ENCODE measurements around the gene GPN3. TPM values are rescaled to one million over a fixed set of nuclear protein-coding genes. Genes with fewer than 3 reads are reported as not detected.
"Not testable (repeated sequence)": the region's sequence is repeated elsewhere in the genome, so short reads cannot be mapped to it uniquely, and the experiment has no call there.

The GPN3 gene
- total RNA-seq, 1 experiment from 2014 or later = 32.8 TPM

GRCh38 chr12:110501752-110502738 lies 34.0 kb upstream of the GPN3 start, which contains the start of the genes RAD9B and VPS29:
Gene RAD9B, plus strand, starts transcription at chr12:110502331. Its CDS starts 7 bp downstream, at chr12:110502338.
Gene VPS29, minus strand, starts transcription at chr12:110502111. Its CDS starts 60 bp downstream, at chr12:110502051.
- Histone ChIP-seq H3K36me3 (ENCODE audit: insufficient read depth, low read length) (peaks cover 14% of the 10 kb centered on the region; the same call in 1 of the 2 replicates), H3K9me2 (replicated peaks; ENCODE audit: insufficient read depth, low read length) (no peaks in the 10 kb centered on the region), H3K79me2 (ENCODE audit: low read length) (peaks cover 46% of the 10 kb centered on the region), H3K27ac (ENCODE audit: low read length) (peak within 1 kb of the TSS; percentile 66), H3K9ac (ENCODE audit: low read length) (peak within 1 kb of the TSS; percentile 92), H3K9me3 (ENCODE audit: low read length) (no peaks in the 10 kb centered on the region), H3K4me2 (ENCODE audit: low read depth, low read length, poor library complexity, severe bottlenecking) (peak within 1 kb of the TSS; percentile 77), H3K4me3 (ENCODE audit: low read length) (peak within 1 kb of the TSS; percentile 95), H2AFZ (ENCODE audit: low read length) (peak within 1 kb of the TSS; percentile 98), H3K4me1 (ENCODE audit: low read length) (peaks cover 26% of the 10 kb centered on the region), H3K27me3 (ENCODE audit: low read length) (no peaks in the 10 kb centered on the region), H4K20me1 (ENCODE audit: insufficient read depth, low read depth, low read length) (no peaks in the 10 kb centered on the region)
- peak; percentile 100 for DNase-seq

- H2AFZ ChIP-seq (ENCODE audit: low read length) = no peak overlapping the region; the same call in 1 of the 2 replicates
- H3K9me2 ChIP-seq (replicated peaks; ENCODE audit: insufficient read depth, low read length) = no peaks in the 10 kb centered on the region
- H3K4me2 ChIP-seq (ENCODE audit: low read depth, low read length, poor library complexity, severe bottlenecking) = peak overlapping the region; percentile 77
- peaks cover 26% of the 10 kb centered on the region for H3K4me1 ChIP-seq (ENCODE audit: low read length)
- H3K4me3 ChIP-seq (ENCODE audit: low read length) = peak overlapping the region; percentile 95
- H3K27me3 ChIP-seq (ENCODE audit: low read length) = no peaks in the 10 kb centered on the region
- no peaks in the 10 kb centered on the region for H4K20me1 ChIP-seq (ENCODE audit: insufficient read depth, low read depth, low read length)
- H3K9ac ChIP-seq (ENCODE audit: low read length) = peak overlapping the region; percentile 92
- peaks cover 52% of the 10 kb centered on the region for H3K79me2 ChIP-seq (ENCODE audit: low read length)
- H3K27ac ChIP-seq (ENCODE audit: low read length) = peak overlapping the region; percentile 66
- H3K9me3 ChIP-seq (ENCODE audit: low read length) = no peaks in the 10 kb centered on the region
- DNase-seq = peak; percentile 80
- H3K36me3 ChIP-seq (ENCODE audit: insufficient read depth, low read length) = peaks cover 19% of the 10 kb centered on the region; the same call in 1 of the 2 replicates
Observed at GRCh38 chr12:110501399-110501751, 33.3 kb upstream of the GPN3 start.

GRCh38 chr12:110498984-110499706 lies 31.1 kb upstream of the GPN3 start:
- no peaks in the 10 kb centered on the region for H3K9me2 ChIP-seq (replicated peaks; ENCODE audit: insufficient read depth, low read length)
- H3K9me3 ChIP-seq (ENCODE audit: low read length) = no peaks in the 10 kb centered on the region
- H3K27ac ChIP-seq (ENCODE audit: low read length) = peak overlapping the region; percentile 66; the same call in 1 of the 2 replicates
- peaks cover 26% of the 10 kb centered on the region for H3K4me1 ChIP-seq (ENCODE audit: low read length)
- no peaks in the 10 kb centered on the region for H4K20me1 ChIP-seq (ENCODE audit: insufficient read depth, low read depth, low read length)
- no peaks in the 10 kb centered on the region for H3K27me3 ChIP-seq (ENCODE audit: low read length)
- peak overlapping the region; percentile 77 for H3K4me2 ChIP-seq (ENCODE audit: low read depth, low read length, poor library complexity, severe bottlenecking)
- H3K4me3 ChIP-seq (ENCODE audit: low read length) = peak overlapping the region; percentile 95; the same call in 1 of the 2 replicates
- H2AFZ ChIP-seq (ENCODE audit: low read length) = no peak overlapping the region
- no peak for DNase-seq
- peaks cover 59% of the 10 kb centered on the region for H3K79me2 ChIP-seq (ENCODE audit: low read length)
- H3K36me3 ChIP-seq (ENCODE audit: insufficient read depth, low read length) = peaks cover 30% of the 10 kb centered on the region; the same call in 1 of the 2 replicates
- peak overlapping the region; percentile 92 for H3K9ac ChIP-seq (ENCODE audit: low read length)

- Histone ChIP-seq H3K79me2 (ENCODE audit: low read length) (peaks cover 46% of the 10 kb centered on the region), H3K4me1 (ENCODE audit: low read length) (peaks cover 20% of the 10 kb centered on the region), H3K4me2 (ENCODE audit: low read depth, low read length, poor library complexity, severe bottlenecking) (no peak overlapping the region), H2AFZ (ENCODE audit: low read length) (no peak overlapping the region), H3K4me3 (ENCODE audit: low read length) (no peak overlapping the region), H4K20me1 (ENCODE audit: insufficient read depth, low read depth, low read length) (no peaks in the 10 kb centered on the region), H3K36me3 (ENCODE audit: insufficient read depth, low read length) (peaks cover 15% of the 10 kb centered on the region), H3K27me3 (ENCODE audit: low read length) (no peaks in the 10 kb centered on the region), H3K9me2 (replicated peaks; ENCODE audit: insufficient read depth, low read length) (no peaks in the 10 kb centered on the region), H3K27ac (ENCODE audit: low read length) (no peak overlapping the region), H3K9ac (ENCODE audit: low read length) (no peak overlapping the region), H3K9me3 (ENCODE audit: low read length) (no peaks in the 10 kb centered on the region)
- no peak for DNase-seq
Observed at GRCh38 chr12:110475426-110475825, 7.4 kb upstream of the GPN3 start.

GRCh38 chr12:110467847-110468213 lies 227 bp downstream of the GPN3 start:
- H3K9me2 ChIP-seq (replicated peaks; ENCODE audit: insufficient read depth, low read length) = no peaks in the 10 kb centered on the region
- H3K9ac ChIP-seq (ENCODE audit: low read length) = peak overlapping the region; percentile 83
- H2AFZ ChIP-seq (ENCODE audit: low read length) = no peak overlapping the region
- no peaks in the 10 kb centered on the region for H3K9me3 ChIP-seq (ENCODE audit: low read length)
- H3K4me1 ChIP-seq (ENCODE audit: low read length) = peaks cover 36% of the 10 kb centered on the region
- H3K27me3 ChIP-seq (ENCODE audit: low read length) = no peaks in the 10 kb centered on the region
- H3K4me2 ChIP-seq (ENCODE audit: low read depth, low read length, poor library complexity, severe bottlenecking) = peak overlapping the region; percentile 96
- 0 out of 2 replicates have a peak, but pooled peaks cover 4% of the 10 kb centered on the region for H3K36me3 ChIP-seq (ENCODE audit: insufficient read depth, low read length)
- peak overlapping the region; percentile 69 for H3K27ac ChIP-seq (ENCODE audit: low read length)
- H3K4me3 ChIP-seq (ENCODE audit: low read length) = peak overlapping the region; percentile 90
- peaks cover 85% of the 10 kb centered on the region for H3K79me2 ChIP-seq (ENCODE audit: low read length)
- H4K20me1 ChIP-seq (ENCODE audit: insufficient read depth, low read depth, low read length) = 0 out of 2 replicates have a peak, but pooled peaks cover 5% of the 10 kb centered on the region
- DNase-seq = no peak

- Histone ChIP-seq H3K4me1 (ENCODE audit: low read length) (peaks cover 28% of the 10 kb centered on the region), H3K9me2 (replicated peaks; ENCODE audit: insufficient read depth, low read length) (no peaks in the 10 kb centered on the region), H3K36me3 (ENCODE audit: insufficient read depth, low read length) (0 out of 2 replicates have a peak, but pooled peaks cover 4% of the 10 kb centered on the region), H3K9me3 (ENCODE audit: low read length) (no peaks in the 10 kb centered on the region), H3K4me3 (ENCODE audit: low read length) (peak overlapping the region; percentile 90), H3K27ac (ENCODE audit: low read length) (peak overlapping the region; percentile 69), H4K20me1 (ENCODE audit: insufficient read depth, low read depth, low read length) (0 out of 2 replicates have a peak, but pooled peaks cover 5% of the 10 kb centered on the region), H3K79me2 (ENCODE audit: low read length) (peaks cover 83% of the 10 kb centered on the region), H2AFZ (ENCODE audit: low read length) (no peak overlapping the region), H3K4me2 (ENCODE audit: low read depth, low read length, poor library complexity, severe bottlenecking) (peak overlapping the region; percentile 96), H3K27me3 (ENCODE audit: low read length) (no peaks in the 10 kb centered on the region), H3K9ac (ENCODE audit: low read length) (peak overlapping the region; percentile 83)
- peak; percentile 60 for DNase-seq
Observed at GRCh38 chr12:110466791-110467190, 1.3 kb downstream of the GPN3 start.

GRCh38 chr12:110465765-110466164 lies 2.3 kb downstream of the GPN3 start:
- Histone ChIP-seq H3K79me2 (ENCODE audit: low read length) (peaks cover 78% of the 10 kb centered on the region), H3K4me1 (ENCODE audit: low read length) (peaks cover 28% of the 10 kb centered on the region), H3K9ac (ENCODE audit: low read length) (peak overlapping the region; percentile 83; the same call in 1 of the 2 replicates)
- not testable (repeated sequence) for H3K4me2 ChIP-seq (ENCODE audit: low read depth, low read length, poor library complexity, severe bottlenecking); DNase-seq; H3K9me2 ChIP-seq (replicated peaks; ENCODE audit: insufficient read depth, low read length); H3K4me3 ChIP-seq (ENCODE audit: low read length); H3K9me3 ChIP-seq (ENCODE audit: low read length); H3K36me3 ChIP-seq (ENCODE audit: insufficient read depth, low read length); H3K27me3 ChIP-seq (ENCODE audit: low read length); H4K20me1 ChIP-seq (ENCODE audit: insufficient read depth, low read depth, low read length); H3K27ac ChIP-seq (ENCODE audit: low read length); H2AFZ ChIP-seq (ENCODE audit: low read length)
